ENCODE results near the gene ADIG. TPM values are rescaled to one million over a fixed set of nuclear protein-coding genes. Genes with fewer than 3 reads are reported as not detected.

ADIG gene
- total RNA-seq, 4 donors from 2014 or later, result not detected

DNA sequence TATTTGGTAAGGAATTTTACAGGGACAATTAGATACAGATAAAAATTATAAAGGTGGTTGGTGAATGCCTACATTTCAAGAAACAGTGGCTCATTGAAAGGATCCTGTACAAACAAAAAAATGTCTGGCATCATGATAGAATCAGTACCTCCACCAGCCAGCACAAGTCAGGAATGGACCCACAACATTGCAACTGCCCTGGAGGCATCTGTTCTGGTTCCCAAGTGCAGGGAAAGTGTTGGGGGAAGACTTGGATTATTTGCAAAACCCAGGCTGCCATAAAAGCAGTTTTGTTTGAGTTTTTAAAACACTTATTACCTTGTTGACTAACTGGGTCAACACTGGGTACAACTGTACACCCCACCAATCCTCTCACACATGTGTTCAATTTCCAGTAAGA lies 44.9 kb downstream of the ADIG start:
- no peak overlapping the region for H3K27ac ChIP-seq
- H3K36me3 ChIP-seq, result no peaks in the 10 kb centered on the region
- TF ChIP-seq POLR2A (IDR thresholded peaks at IDR 0.05) (no peak), POLR2AphosphoS5 (IDR thresholded peaks at IDR 0.05) (no peak), EP300 (IDR thresholded peaks at IDR 0.05; ENCODE audit: low read depth) (no peak)
- TF ChIP-seq, protein P1, sequence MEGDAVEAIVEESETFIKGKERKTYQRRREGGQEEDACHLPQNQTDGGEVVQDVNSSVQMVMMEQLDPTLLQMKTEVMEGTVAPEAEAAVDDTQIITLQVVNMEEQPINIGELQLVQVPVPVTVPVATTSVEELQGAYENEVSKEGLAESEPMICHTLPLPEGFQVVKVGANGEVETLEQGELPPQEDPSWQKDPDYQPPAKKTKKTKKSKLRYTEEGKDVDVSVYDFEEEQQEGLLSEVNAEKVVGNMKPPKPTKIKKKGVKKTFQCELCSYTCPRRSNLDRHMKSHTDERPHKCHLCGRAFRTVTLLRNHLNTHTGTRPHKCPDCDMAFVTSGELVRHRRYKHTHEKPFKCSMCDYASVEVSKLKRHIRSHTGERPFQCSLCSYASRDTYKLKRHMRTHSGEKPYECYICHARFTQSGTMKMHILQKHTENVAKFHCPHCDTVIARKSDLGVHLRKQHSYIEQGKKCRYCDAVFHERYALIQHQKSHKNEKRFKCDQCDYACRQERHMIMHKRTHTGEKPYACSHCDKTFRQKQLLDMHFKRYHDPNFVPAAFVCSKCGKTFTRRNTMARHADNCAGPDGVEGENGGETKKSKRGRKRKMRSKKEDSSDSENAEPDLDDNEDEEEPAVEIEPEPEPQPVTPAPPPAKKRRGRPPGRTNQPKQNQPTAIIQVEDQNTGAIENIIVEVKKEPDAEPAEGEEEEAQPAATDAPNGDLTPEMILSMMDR (IDR thresholded peaks at IDR 0.05), result no peak
- no peak overlapping the region for H3K4me3 ChIP-seq
- in situ Hi-C loops (cut with MboI; ENCODE audit: low pct_ligation_motif_present in 1 of 4, low pct_unique_long_range_greater_than_20kb in 1 of 4, low sequenced_read_pairs in 3 of 4) (loop anchor here in 2 of 4 donors (25.0 kb wide), 3 partner anchors 261 to 411 kb away; no protein-coding TSS in a partner anchor), intact Hi-C loops (cut with DNase I; ENCODE audit: low total_unique reads) (no loop called here)
- no peak for DNase-seq
- no peaks in the 10 kb centered on the region for H3K27me3 ChIP-seq
- no peaks in the 10 kb centered on the region for H3K9me3 ChIP-seq
- H3K4me1 ChIP-seq, result no peaks in the 10 kb centered on the region

DNA sequence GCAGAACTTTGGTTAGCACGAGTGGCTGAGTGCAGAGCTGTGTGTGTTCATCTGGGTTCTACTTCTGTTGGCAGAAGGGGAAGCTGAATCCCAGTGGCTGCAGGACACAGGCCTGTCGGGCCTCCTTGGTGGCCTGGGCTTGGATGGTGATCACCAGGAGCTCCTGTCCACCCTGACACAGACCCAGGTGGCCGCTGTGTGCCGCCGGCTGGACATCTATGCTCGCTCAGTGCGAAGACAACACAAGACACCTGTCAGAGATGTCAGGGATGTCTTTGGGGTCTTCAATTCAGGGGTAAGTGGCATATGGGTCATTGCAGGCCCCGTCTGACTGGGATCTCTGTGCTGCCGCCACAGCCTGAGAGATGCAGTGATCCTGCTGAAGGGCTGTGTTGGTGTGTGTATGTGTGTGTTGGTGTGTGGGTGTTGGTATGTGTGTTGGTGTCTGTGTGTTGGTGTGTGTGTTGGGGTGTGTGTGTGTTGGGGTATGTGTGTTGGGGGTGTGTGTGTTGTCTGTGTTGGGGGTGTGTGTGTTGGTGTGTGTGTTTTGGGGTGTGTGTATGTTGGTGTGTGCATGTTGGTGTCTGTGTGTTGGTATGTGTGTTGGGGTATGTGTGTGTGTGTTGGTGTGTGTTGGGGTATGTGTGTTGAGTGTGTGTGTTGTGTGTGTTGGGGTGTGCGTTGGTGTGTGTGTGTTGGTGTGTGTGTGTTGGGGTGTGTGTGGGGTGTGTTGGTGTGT lies 46.1 kb downstream of the ADIG start:
- H3K27me3 ChIP-seq, result no peaks in the 10 kb centered on the region
- no peak overlapping the region for H3K4me3 ChIP-seq
- in situ Hi-C loops (cut with MboI; ENCODE audit: low pct_ligation_motif_present in 1 of 4, low pct_unique_long_range_greater_than_20kb in 1 of 4, low sequenced_read_pairs in 3 of 4) (loop anchor here in 2 of 4 donors (25.0 kb wide), 3 partner anchors 260 to 410 kb away; no protein-coding TSS in a partner anchor), intact Hi-C loops (cut with DNase I; ENCODE audit: low total_unique reads) (no loop called here)
- 63 to 83% methylated on average over 3 to 10 of the region's 10 CpGs for WGBS, 2 donors (ENCODE audit: low coverage in 1 of 2)
- no peak overlapping the region for H3K27ac ChIP-seq
- no peak for TF ChIP-seq EP300 (IDR thresholded peaks at IDR 0.05; ENCODE audit: low read depth)
- TF ChIP-seq, protein P1 (IDR thresholded peaks at IDR 0.05), result no peak
- no peak for TF ChIP-seq POLR2AphosphoS5 (IDR thresholded peaks at IDR 0.05)
- TF ChIP-seq POLR2A (IDR thresholded peaks at IDR 0.05), result no peak
- no peaks in the 10 kb centered on the region for H3K4me1 ChIP-seq
- no peaks in the 10 kb centered on the region for H3K36me3 ChIP-seq
- DNase-seq, result no peak
- H3K9me3 ChIP-seq, result no peaks in the 10 kb centered on the region

DNA sequence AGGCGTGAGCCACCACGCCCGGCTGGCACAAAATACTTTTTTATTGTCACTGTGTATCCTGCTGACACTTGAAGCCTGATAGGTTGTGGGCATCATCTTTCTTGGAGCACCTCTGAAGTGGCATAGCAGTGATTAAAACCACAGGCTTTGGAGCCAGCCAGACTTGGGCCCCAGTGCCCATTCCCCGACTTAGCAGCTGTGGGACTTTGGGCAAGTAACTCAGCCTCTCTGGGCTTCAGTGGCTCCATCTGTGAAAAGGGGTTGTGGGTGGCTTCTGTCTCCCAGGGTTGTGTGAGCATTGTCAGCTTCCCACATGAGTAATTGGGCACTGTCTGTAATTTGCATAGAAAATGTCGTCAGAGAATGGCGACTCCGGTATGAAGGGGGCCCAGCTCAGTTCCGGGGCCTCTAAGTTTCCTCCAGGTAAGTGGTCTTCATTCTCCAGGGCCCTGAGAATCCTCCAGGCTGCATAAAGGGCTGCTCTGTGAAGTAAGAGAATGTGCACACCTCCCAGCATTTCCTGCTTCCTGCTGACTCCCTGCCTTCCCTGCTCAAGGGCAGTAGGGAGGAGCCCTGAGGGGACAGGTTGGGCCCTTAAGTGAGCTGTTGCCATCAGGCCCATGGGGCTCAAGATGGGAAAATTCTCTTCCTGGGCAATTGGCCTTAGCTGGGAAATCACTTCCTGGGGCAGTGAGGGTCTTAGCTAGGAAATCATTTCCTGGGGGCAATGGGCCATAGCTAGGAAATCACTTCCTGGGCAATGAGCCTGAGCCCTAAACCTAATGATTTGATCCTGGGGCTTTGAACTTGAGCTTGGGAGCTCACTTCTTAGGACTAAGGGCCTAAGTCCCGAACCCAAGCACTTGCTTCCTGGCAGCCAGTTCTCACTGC lies 47.8 kb downstream of the ADIG start:
- intact Hi-C loops (cut with DNase I; ENCODE audit: low total_unique reads), result no loop called here
- Histone ChIP-seq H3K27ac (no peak overlapping the region), H3K4me3 (no peak overlapping the region), H3K36me3 (no peaks in the 10 kb centered on the region), H3K9me3 (no peaks in the 10 kb centered on the region), H3K4me1 (no peaks in the 10 kb centered on the region), H3K27me3 (peaks cover 3% of the 10 kb centered on the region)
- TF ChIP-seq EP300 (IDR thresholded peaks at IDR 0.05; ENCODE audit: low read depth) (no peak), POLR2AphosphoS5 (IDR thresholded peaks at IDR 0.05) (no peak), POLR2A (IDR thresholded peaks at IDR 0.05) (no peak)
- TF ChIP-seq, protein P1 (IDR thresholded peaks at IDR 0.05), result no peak
- in situ Hi-C loops (cut with MboI; ENCODE audit: low pct_ligation_motif_present in 1 of 4, low pct_unique_long_range_greater_than_20kb in 1 of 4, low sequenced_read_pairs in 3 of 4), result loop anchor here in 2 of 4 donors (25.0 kb wide), 3 partner anchors 258 to 408 kb away; no protein-coding TSS in a partner anchor
- DNase-seq, result no peak
- 73 to 100% methylated on average over 1 to 9 of the region's 9 CpGs for WGBS, 2 donors (ENCODE audit: low coverage in 1 of 2)

DNA sequence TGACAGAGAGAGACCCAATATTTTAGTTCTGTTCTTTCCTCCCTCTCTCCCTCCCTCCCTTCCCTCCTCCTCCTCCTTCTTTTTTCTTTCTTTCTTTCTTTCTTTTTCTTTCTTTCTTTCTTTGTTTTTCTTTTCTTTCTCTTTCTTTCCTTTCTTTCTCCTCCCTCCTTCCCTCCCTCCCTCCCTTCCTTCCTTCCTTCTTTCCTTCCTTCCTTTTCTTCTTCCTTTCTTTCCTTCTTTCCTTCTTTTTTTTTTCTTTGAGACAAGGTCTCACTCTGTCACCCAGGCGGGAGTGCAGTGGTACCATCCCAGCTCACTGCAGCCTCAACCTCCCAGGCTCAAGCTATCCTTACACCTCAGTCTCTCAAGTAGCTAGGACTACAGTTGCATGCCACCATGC lies 49.0 kb downstream of the ADIG start:
- TF ChIP-seq EP300 (IDR thresholded peaks at IDR 0.05; ENCODE audit: low read depth) (no peak), POLR2A (IDR thresholded peaks at IDR 0.05) (no peak), POLR2AphosphoS5 (IDR thresholded peaks at IDR 0.05) (no peak)
- TF ChIP-seq, protein P1 (IDR thresholded peaks at IDR 0.05), result no peak
- Histone ChIP-seq H3K36me3 (no peaks in the 10 kb centered on the region), H3K9me3 (no peaks in the 10 kb centered on the region), H3K27me3 (peaks cover 15% of the 10 kb centered on the region), H3K4me1 (no peaks in the 10 kb centered on the region), H3K4me3 (no peak overlapping the region), H3K27ac (no peak overlapping the region)
- intact Hi-C loops (cut with DNase I; ENCODE audit: low total_unique reads), result no loop called here
- no peak for DNase-seq
- in situ Hi-C loops (cut with MboI; ENCODE audit: low pct_ligation_motif_present in 1 of 4, low pct_unique_long_range_greater_than_20kb in 1 of 4, low sequenced_read_pairs in 3 of 4), result loop anchor here in 2 of 4 donors (25.0 kb wide), 3 partner anchors 257 to 407 kb away; no protein-coding TSS in a partner anchor
- 79 to 100% methylated on average over 1 of the region's 1 CpG for WGBS, 2 donors (ENCODE audit: low coverage in 1 of 2)
